ENCODE results near the gene CDON.

Gene CDON

GRCh38 chr11:125967515-125967914 lies 95.2 kb downstream of the CDON start:
- DNase-seq (ENCODE audit: insufficient read length, low spot score) (no peak), FAIRE-seq (no peak)
- TF ChIP-seq SPI1 (IDR thresholded peaks at IDR 0.05; ENCODE audit: low read depth, low read length) = no peak
- TF ChIP-seq PAX5 (IDR thresholded peaks at IDR 0.05; ENCODE audit: insufficient read depth, low read length, severe bottlenecking) = no peak
- TF ChIP-seq POU2F2 (IDR thresholded peaks at IDR 0.05; ENCODE audit: low read depth, low read length) = no peak
- TF ChIP-seq POLR2A (IDR thresholded peaks at IDR 0.05; ENCODE audit: low read depth, low read length) = no peak
- TF ChIP-seq TAF1 (IDR thresholded peaks at IDR 0.05; ENCODE audit: low read depth, low read length) = no peak
- TF ChIP-seq POLR2AphosphoS5 (IDR thresholded peaks at IDR 0.05; ENCODE audit: low read depth, low read length) = no peak

- TF ChIP-seq PAX5 (IDR thresholded peaks at IDR 0.05; ENCODE audit: insufficient read depth, low read length, severe bottlenecking) = no peak
- no peak for TF ChIP-seq SPI1 (IDR thresholded peaks at IDR 0.05; ENCODE audit: low read depth, low read length)
- TF ChIP-seq POLR2AphosphoS5 (IDR thresholded peaks at IDR 0.05; ENCODE audit: low read depth, low read length) = no peak
- no peak for TF ChIP-seq POLR2A (IDR thresholded peaks at IDR 0.05; ENCODE audit: low read depth, low read length)
- TF ChIP-seq TAF1 (IDR thresholded peaks at IDR 0.05; ENCODE audit: low read depth, low read length) = no peak
- TF ChIP-seq POU2F2 (IDR thresholded peaks at IDR 0.05; ENCODE audit: low read depth, low read length) = no peak
- FAIRE-seq (no peak), DNase-seq (ENCODE audit: insufficient read length, low spot score) (no peak)
Observed at GRCh38 chr11:125960771-125961170, 101.9 kb downstream of the CDON start.

- DNase-seq (ENCODE audit: insufficient read length, low spot score) (no peak), FAIRE-seq (no peak)
- no peak for TF ChIP-seq TAF1 (IDR thresholded peaks at IDR 0.05; ENCODE audit: low read depth, low read length)
- TF ChIP-seq PAX5 (IDR thresholded peaks at IDR 0.05; ENCODE audit: insufficient read depth, low read length, severe bottlenecking) = no peak
- no peak for TF ChIP-seq SPI1 (IDR thresholded peaks at IDR 0.05; ENCODE audit: low read depth, low read length)
- TF ChIP-seq POLR2A (IDR thresholded peaks at IDR 0.05; ENCODE audit: low read depth, low read length) = no peak
- TF ChIP-seq POU2F2 (IDR thresholded peaks at IDR 0.05; ENCODE audit: low read depth, low read length) = no peak
Observed at GRCh38 chr11:125959931-125960330, 102.7 kb downstream of the CDON start.

GRCh38 chr11:125959511-125959910 lies 103.2 kb downstream of the CDON start:
- TF ChIP-seq POLR2A (IDR thresholded peaks at IDR 0.05; ENCODE audit: low read depth, low read length) (no peak), POLR2AphosphoS5 (IDR thresholded peaks at IDR 0.05; ENCODE audit: low read depth, low read length) (no peak), POU2F2 (IDR thresholded peaks at IDR 0.05; ENCODE audit: low read depth, low read length) (no peak), PAX5 (IDR thresholded peaks at IDR 0.05; ENCODE audit: insufficient read depth, low read length, severe bottlenecking) (no peak), TAF1 (IDR thresholded peaks at IDR 0.05; ENCODE audit: low read depth, low read length) (no peak), SPI1 (IDR thresholded peaks at IDR 0.05; ENCODE audit: low read depth, low read length) (no peak)
- DNase-seq (ENCODE audit: insufficient read length, low spot score) = no peak
- FAIRE-seq = no peak

- DNase-seq (ENCODE audit: insufficient read length, low spot score) (no peak), FAIRE-seq (no peak)
- no peak for TF ChIP-seq SPI1 (IDR thresholded peaks at IDR 0.05; ENCODE audit: low read depth, low read length)
- TF ChIP-seq TAF1 (IDR thresholded peaks at IDR 0.05; ENCODE audit: low read depth, low read length) = no peak
- TF ChIP-seq POU2F2 (IDR thresholded peaks at IDR 0.05; ENCODE audit: low read depth, low read length) = no peak
- no peak for TF ChIP-seq PAX5 (IDR thresholded peaks at IDR 0.05; ENCODE audit: insufficient read depth, low read length, severe bottlenecking)
- no peak for TF ChIP-seq POLR2A (IDR thresholded peaks at IDR 0.05; ENCODE audit: low read depth, low read length)
- no peak for TF ChIP-seq POLR2AphosphoS5 (IDR thresholded peaks at IDR 0.05; ENCODE audit: low read depth, low read length)
Observed at GRCh38 chr11:125958872-125959400, 103.7 kb downstream of the CDON start.

- TF ChIP-seq TAF1 (IDR thresholded peaks at IDR 0.05; ENCODE audit: low read depth, low read length) (no peak), POLR2AphosphoS5 (IDR thresholded peaks at IDR 0.05; ENCODE audit: low read depth, low read length) (no peak), POU2F2 (IDR thresholded peaks at IDR 0.05; ENCODE audit: low read depth, low read length) (no peak), POLR2A (IDR thresholded peaks at IDR 0.05; ENCODE audit: low read depth, low read length) (no peak), PAX5 (IDR thresholded peaks at IDR 0.05; ENCODE audit: insufficient read depth, low read length, severe bottlenecking) (no peak), SPI1 (IDR thresholded peaks at IDR 0.05; ENCODE audit: low read depth, low read length) (no peak)
- no peak for FAIRE-seq
- DNase-seq (ENCODE audit: insufficient read length, low spot score) = no peak
Observed at GRCh38 chr11:125957618-125958332, 104.9 kb downstream of the CDON start.

- FAIRE-seq (no peak), DNase-seq (ENCODE audit: insufficient read length, low spot score) (no peak)
- TF ChIP-seq PAX5 (IDR thresholded peaks at IDR 0.05; ENCODE audit: insufficient read depth, low read length, severe bottlenecking) (no peak), SPI1 (IDR thresholded peaks at IDR 0.05; ENCODE audit: low read depth, low read length) (no peak), POLR2AphosphoS5 (IDR thresholded peaks at IDR 0.05; ENCODE audit: low read depth, low read length) (no peak), POLR2A (IDR thresholded peaks at IDR 0.05; ENCODE audit: low read depth, low read length) (no peak), TAF1 (IDR thresholded peaks at IDR 0.05; ENCODE audit: low read depth, low read length) (no peak), POU2F2 (IDR thresholded peaks at IDR 0.05; ENCODE audit: low read depth, low read length) (no peak)
Observed at GRCh38 chr11:125956391-125957134, 106.1 kb downstream of the CDON start.

- FAIRE-seq = no peak
- no peak for DNase-seq (ENCODE audit: insufficient read length, low spot score)
- TF ChIP-seq SPI1 (IDR thresholded peaks at IDR 0.05; ENCODE audit: low read depth, low read length) = no peak
- TF ChIP-seq POU2F2 (IDR thresholded peaks at IDR 0.05; ENCODE audit: low read depth, low read length) = no peak
- no peak for TF ChIP-seq PAX5 (IDR thresholded peaks at IDR 0.05; ENCODE audit: insufficient read depth, low read length, severe bottlenecking)
- TF ChIP-seq POLR2AphosphoS5 (IDR thresholded peaks at IDR 0.05; ENCODE audit: low read depth, low read length) = no peak
- TF ChIP-seq POLR2A (IDR thresholded peaks at IDR 0.05; ENCODE audit: low read depth, low read length) = no peak
Observed at GRCh38 chr11:125955856-125956255, 106.8 kb downstream of the CDON start.

GRCh38 chr11:125954945-125955640 lies 107.6 kb downstream of the CDON start:
- FAIRE-seq = no peak
- no peak for DNase-seq (ENCODE audit: insufficient read length, low spot score)
- no peak for TF ChIP-seq PAX5 (IDR thresholded peaks at IDR 0.05; ENCODE audit: insufficient read depth, low read length, severe bottlenecking)
- TF ChIP-seq POU2F2 (IDR thresholded peaks at IDR 0.05; ENCODE audit: low read depth, low read length) = no peak
- no peak for TF ChIP-seq POLR2AphosphoS5 (IDR thresholded peaks at IDR 0.05; ENCODE audit: low read depth, low read length)

Data from GM12891 (cell line).